ENCODE measurements around the gene GMDS. TPM values are rescaled to one million over a fixed set of nuclear protein-coding genes. Genes with fewer than 3 reads are reported as not detected.

Gene GMDS
- total RNA-seq, 1 donor from 2014 or later: 35.7 TPM

DNA sequence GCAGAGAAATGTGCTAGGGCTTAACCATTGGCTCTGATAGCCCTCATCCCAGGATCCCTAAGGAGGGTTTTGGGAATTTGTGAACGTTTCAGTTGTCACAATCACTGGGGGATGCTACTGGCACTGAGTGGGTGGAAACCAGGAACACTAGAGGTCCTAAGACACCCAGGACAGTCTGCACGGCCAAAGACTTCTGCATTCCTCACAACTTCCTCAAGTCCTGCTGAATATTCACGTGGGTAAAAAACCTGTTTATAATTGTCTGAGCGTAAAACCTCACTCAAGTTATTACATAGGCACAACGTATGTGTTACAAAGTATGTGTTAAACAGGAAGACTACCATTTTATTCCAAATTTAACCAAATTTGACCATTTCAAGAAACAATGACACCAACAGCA, 52.4 kb downstream of the GMDS start:
- no peak overlapping the region for H3K4me3 Mint-ChIP-seq (ENCODE audit: low read depth)
- no peaks in the 10 kb centered on the region for H3K9me3 Mint-ChIP-seq
- peaks cover 2% of the 10 kb centered on the region for H3K36me3 Mint-ChIP-seq (ENCODE audit: low read depth)
- H3K27me3 Mint-ChIP-seq (ENCODE audit: low read depth): peaks cover 12% of the 10 kb centered on the region
- H3K27ac Mint-ChIP-seq: no peak overlapping the region
- no peaks in the 10 kb centered on the region for H3K4me1 Mint-ChIP-seq (ENCODE audit: low read depth)
- DNase-seq (ENCODE audit: low spot score): no peak
- intact Hi-C loops (cut with micrococcal nuclease): loop anchor here (10.0 kb wide), 1 partner anchor 252 kb away; no protein-coding TSS in a partner anchor

GRCh38 chr6:2191390-2191740, 54.0 kb downstream of the GMDS start:
- Mint-ChIP-seq H3K4me1 (ENCODE audit: low read depth) (peaks cover 11% of the 10 kb centered on the region), H3K4me3 (ENCODE audit: low read depth) (no peak overlapping the region), H3K27me3 (ENCODE audit: low read depth) (peaks cover 12% of the 10 kb centered on the region), H3K9me3 (no peaks in the 10 kb centered on the region), H3K27ac (no peak overlapping the region), H3K36me3 (ENCODE audit: low read depth) (peaks cover 2% of the 10 kb centered on the region)
- no peak for DNase-seq (ENCODE audit: low spot score)
- intact Hi-C loops (cut with micrococcal nuclease): loop anchor here (10.0 kb wide), 1 partner anchor 253 kb away; no protein-coding TSS in a partner anchor

GRCh38 chr6:2190661-2191389, 54.6 kb downstream of the GMDS start:
- intact Hi-C loops (cut with micrococcal nuclease): loop anchor here (10.0 kb wide), 1 partner anchor 254 kb away; no protein-coding TSS in a partner anchor
- no peak overlapping the region for H3K4me3 Mint-ChIP-seq (ENCODE audit: low read depth)
- peaks cover 13% of the 10 kb centered on the region for H3K4me1 Mint-ChIP-seq (ENCODE audit: low read depth)
- no peaks in the 10 kb centered on the region for H3K9me3 Mint-ChIP-seq
- no peak overlapping the region for H3K27ac Mint-ChIP-seq
- peaks cover 12% of the 10 kb centered on the region for H3K27me3 Mint-ChIP-seq (ENCODE audit: low read depth)
- no peak for DNase-seq (ENCODE audit: low spot score)
- peaks cover 2% of the 10 kb centered on the region for H3K36me3 Mint-ChIP-seq (ENCODE audit: low read depth)

DNA sequence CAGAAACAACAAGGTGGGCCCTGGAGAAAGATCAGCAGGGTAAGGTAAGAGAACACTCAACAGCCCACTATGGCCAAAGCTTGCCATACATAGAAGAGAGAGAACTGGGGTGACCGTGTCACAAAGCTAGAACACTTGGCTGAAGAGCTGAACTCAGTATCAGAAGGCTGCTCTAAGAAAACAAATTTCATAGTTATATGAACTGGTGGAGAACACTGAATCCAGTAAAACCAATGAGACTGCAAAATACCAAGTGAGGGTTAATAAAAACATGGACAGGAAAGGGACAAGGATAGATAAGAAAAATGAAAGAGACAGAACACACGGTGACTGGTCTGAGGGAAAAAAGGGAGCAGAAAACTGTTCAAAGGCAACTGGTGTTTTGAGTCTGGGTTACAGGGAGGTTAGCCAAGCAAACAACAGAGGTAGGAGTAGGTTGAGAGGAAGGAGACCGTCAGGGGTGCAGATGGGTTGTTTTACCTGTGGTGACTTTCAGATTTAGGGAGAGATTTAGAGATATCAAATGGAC, 56.5 kb downstream of the GMDS start:
- no peaks in the 10 kb centered on the region for H3K9me3 Mint-ChIP-seq
- no peak overlapping the region for H3K27ac Mint-ChIP-seq
- intact Hi-C loops (cut with micrococcal nuclease): loop anchor here (1.0 kb wide), 1 partner anchor 76 kb away; no protein-coding TSS in a partner anchor
- H3K4me3 Mint-ChIP-seq (ENCODE audit: low read depth): no peak overlapping the region
- DNase-seq (ENCODE audit: low spot score): no peak
- peaks cover 24% of the 10 kb centered on the region for H3K27me3 Mint-ChIP-seq (ENCODE audit: low read depth)
- peaks cover 2% of the 10 kb centered on the region for H3K36me3 Mint-ChIP-seq (ENCODE audit: low read depth)
- H3K4me1 Mint-ChIP-seq (ENCODE audit: low read depth): peaks cover 17% of the 10 kb centered on the region

DNA sequence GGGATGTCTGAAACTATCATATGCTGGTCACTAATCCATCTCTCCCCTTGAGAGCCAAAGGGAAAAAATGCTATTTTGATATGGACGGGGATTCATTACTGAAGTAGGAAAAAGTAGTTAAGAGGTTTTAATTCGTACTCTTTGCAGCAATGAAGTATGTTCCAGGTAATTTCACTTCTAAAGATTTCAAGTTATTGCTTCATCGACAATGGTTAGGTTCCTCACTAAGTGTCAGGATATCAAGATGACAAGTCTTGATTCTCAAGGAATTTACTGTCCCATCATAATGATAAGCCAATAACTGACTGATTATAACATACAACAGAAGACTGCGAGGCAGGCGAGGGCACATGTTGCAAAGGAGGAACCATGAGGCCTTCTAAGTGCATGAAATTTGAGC, 57.0 kb downstream of the GMDS start:
- Mint-ChIP-seq H3K4me3 (ENCODE audit: low read depth) (no peak overlapping the region), H3K27me3 (ENCODE audit: low read depth) (peaks cover 24% of the 10 kb centered on the region), H3K36me3 (ENCODE audit: low read depth) (peaks cover 2% of the 10 kb centered on the region), H3K9me3 (no peaks in the 10 kb centered on the region), H3K4me1 (ENCODE audit: low read depth) (peaks cover 17% of the 10 kb centered on the region), H3K27ac (no peak overlapping the region)
- DNase-seq (ENCODE audit: low spot score): no peak
- intact Hi-C loops (cut with micrococcal nuclease): no loop called here

DNA sequence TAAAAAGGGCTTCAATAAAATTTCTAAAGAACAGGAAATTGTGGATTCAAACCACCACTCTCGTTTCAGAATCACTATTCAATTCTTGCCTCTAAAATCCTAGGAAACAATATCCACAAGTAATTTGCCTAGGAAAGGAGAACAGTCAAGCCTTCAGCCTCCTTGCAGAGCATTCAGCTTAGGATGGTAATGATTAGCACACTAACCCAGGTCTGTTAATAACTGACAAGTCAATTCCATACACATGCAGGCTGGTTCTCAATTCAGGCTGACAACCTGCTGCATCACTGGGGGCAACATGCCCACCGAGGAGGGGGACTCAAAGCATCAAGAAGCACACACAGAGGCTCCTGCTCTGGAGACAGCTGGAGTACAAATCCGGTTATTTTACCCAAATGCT, 57.6 kb downstream of the GMDS start:
- Mint-ChIP-seq H3K9me3 (no peaks in the 10 kb centered on the region), H3K27ac (no peak overlapping the region), H3K27me3 (ENCODE audit: low read depth) (peaks cover 24% of the 10 kb centered on the region), H3K4me3 (ENCODE audit: low read depth) (no peak overlapping the region), H3K4me1 (ENCODE audit: low read depth) (peaks cover 17% of the 10 kb centered on the region), H3K36me3 (ENCODE audit: low read depth) (peaks cover 2% of the 10 kb centered on the region)
- DNase-seq (ENCODE audit: low spot score): no peak
- intact Hi-C loops (cut with micrococcal nuclease): loop anchor here (2.0 kb wide), 1 partner anchor 77 kb away; no protein-coding TSS in a partner anchor

DNA sequence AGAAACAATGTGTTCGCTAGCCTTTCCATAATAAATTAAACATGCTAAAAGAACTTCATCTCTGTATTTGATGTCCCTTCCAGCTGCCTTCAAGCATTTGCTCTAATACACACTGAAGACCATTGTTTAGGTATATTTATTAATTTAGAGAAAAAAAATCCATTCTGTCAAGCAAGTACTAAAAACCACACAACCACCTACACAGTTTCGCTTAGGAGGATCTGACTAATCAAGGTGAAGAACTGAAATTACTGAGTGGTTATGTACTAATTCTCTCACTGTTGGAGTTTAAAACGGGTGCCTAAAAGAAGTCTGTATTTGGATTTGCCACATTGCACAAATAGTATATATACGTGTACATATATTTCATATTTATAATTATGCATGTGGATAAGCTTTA, 58.9 kb downstream of the GMDS start:
- no peak overlapping the region for H3K27ac Mint-ChIP-seq
- H3K9me3 Mint-ChIP-seq: no peaks in the 10 kb centered on the region
- peaks cover 26% of the 10 kb centered on the region for H3K27me3 Mint-ChIP-seq (ENCODE audit: low read depth)
- intact Hi-C loops (cut with micrococcal nuclease): loop anchor here (2.0 kb wide), 1 partner anchor 76 kb away; no protein-coding TSS in a partner anchor
- H3K36me3 Mint-ChIP-seq (ENCODE audit: low read depth): no peaks in the 10 kb centered on the region
- H3K4me3 Mint-ChIP-seq (ENCODE audit: low read depth): no peak overlapping the region
- peaks cover 22% of the 10 kb centered on the region for H3K4me1 Mint-ChIP-seq (ENCODE audit: low read depth)
- DNase-seq (ENCODE audit: low spot score): no peak

DNA sequence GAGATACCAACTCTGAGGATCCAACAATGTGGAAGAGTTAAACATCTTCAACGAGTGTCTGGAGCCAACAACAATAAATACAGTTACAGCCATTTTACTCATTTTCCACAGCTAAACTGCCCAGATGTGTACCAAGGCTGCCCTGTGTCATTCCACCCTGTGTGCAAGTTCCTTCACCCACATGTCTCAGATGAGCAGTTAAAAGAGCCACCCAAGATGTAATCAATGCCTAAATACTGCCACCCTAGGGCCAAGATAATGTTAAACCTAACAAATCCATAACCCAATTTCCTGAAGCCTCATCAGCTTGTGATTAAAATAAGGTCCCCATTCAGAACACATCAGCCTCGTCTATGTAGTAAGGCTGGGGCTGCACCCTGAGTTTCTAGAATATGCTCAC, 59.9 kb downstream of the GMDS start:
- Mint-ChIP-seq H3K27ac (no peak overlapping the region), H3K4me3 (ENCODE audit: low read depth) (no peak overlapping the region), H3K9me3 (no peaks in the 10 kb centered on the region), H3K4me1 (ENCODE audit: low read depth) (peaks cover 22% of the 10 kb centered on the region), H3K36me3 (ENCODE audit: low read depth) (no peaks in the 10 kb centered on the region), H3K27me3 (ENCODE audit: low read depth) (peaks cover 26% of the 10 kb centered on the region)
- intact Hi-C loops (cut with micrococcal nuclease): no loop called here
- DNase-seq (ENCODE audit: low spot score): no peak

GRCh38 chr6:2184700-2185455, 60.5 kb downstream of the GMDS start:
- H3K9me3 Mint-ChIP-seq: no peaks in the 10 kb centered on the region
- H3K36me3 Mint-ChIP-seq (ENCODE audit: low read depth): no peaks in the 10 kb centered on the region
- DNase-seq (ENCODE audit: low spot score): no peak
- intact Hi-C loops (cut with micrococcal nuclease): no loop called here
- H3K27me3 Mint-ChIP-seq (ENCODE audit: low read depth): peaks cover 26% of the 10 kb centered on the region
- H3K27ac Mint-ChIP-seq: no peak overlapping the region
- H3K4me1 Mint-ChIP-seq (ENCODE audit: low read depth): peaks cover 22% of the 10 kb centered on the region
- no peak overlapping the region for H3K4me3 Mint-ChIP-seq (ENCODE audit: low read depth)

- Mint-ChIP-seq H3K4me3 (ENCODE audit: low read depth) (no peak overlapping the region), H3K36me3 (ENCODE audit: low read depth) (no peaks in the 10 kb centered on the region), H3K27me3 (ENCODE audit: low read depth) (peaks cover 22% of the 10 kb centered on the region), H3K27ac (no peak overlapping the region), H3K4me1 (ENCODE audit: low read depth) (peaks cover 22% of the 10 kb centered on the region), H3K9me3 (no peaks in the 10 kb centered on the region)
- intact Hi-C loops (cut with micrococcal nuclease): no loop called here
- no peak for DNase-seq (ENCODE audit: low spot score)
Observed at GRCh38 chr6:2183752-2184151, 61.7 kb downstream of the GMDS start.

DNA sequence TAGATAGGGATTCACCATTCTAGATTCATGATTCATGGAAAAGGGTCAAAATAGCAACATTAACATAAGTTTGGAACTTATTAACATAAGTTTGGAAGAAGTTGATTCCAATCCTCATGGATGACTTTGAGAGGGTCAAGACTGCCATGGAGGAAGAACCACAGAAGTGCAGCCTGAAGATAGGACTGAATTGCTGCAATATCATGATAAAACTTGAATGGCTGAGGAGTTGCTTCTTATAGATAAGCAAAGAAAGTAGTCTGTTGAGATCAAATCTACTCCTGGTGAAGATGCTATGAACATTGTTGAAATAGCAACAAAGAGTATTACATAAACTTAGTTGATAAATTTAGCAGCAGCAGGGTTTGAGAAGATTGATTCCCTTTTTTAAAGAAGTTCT, 62.2 kb downstream of the GMDS start:
- Mint-ChIP-seq H3K36me3 (ENCODE audit: low read depth) (peaks cover 2% of the 10 kb centered on the region), H3K9me3 (peaks cover 3% of the 10 kb centered on the region), H3K27ac (no peak overlapping the region), H3K4me1 (ENCODE audit: low read depth) (peaks cover 22% of the 10 kb centered on the region), H3K27me3 (ENCODE audit: low read depth) (peaks cover 19% of the 10 kb centered on the region), H3K4me3 (ENCODE audit: low read depth) (no peak overlapping the region)
- no peak for DNase-seq (ENCODE audit: low spot score)
- intact Hi-C loops (cut with micrococcal nuclease): no loop called here

DNA sequence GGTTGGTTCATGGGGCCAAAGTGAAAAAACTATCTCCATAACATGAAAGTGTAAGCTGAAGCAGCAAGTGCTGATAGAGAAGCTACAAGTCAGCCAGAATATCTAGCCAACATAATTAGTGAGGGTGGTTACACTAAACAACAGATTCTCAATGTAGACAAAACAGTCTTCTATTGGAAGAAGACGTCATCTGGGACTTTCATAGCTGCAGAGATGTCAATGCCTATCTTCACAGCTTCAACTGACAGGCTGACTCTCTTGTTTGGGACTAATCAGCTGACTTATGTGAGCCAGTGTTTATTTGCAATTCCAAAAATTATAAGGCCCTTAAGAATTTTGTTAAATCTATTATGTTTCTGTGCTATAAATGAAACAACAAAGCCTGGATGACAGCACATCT, 63.2 kb downstream of the GMDS start:
- intact Hi-C loops (cut with micrococcal nuclease): no loop called here
- Mint-ChIP-seq H3K4me3 (ENCODE audit: low read depth) (no peak overlapping the region), H3K27me3 (ENCODE audit: low read depth) (peaks cover 17% of the 10 kb centered on the region), H3K27ac (no peak overlapping the region), H3K4me1 (ENCODE audit: low read depth) (peaks cover 18% of the 10 kb centered on the region), H3K9me3 (peaks cover 13% of the 10 kb centered on the region), H3K36me3 (ENCODE audit: low read depth) (peaks cover 5% of the 10 kb centered on the region)
- no peak for DNase-seq (ENCODE audit: low spot score)

GRCh38 chr6:2181567-2181966, 63.8 kb downstream of the GMDS start:
- Mint-ChIP-seq H3K4me3 (ENCODE audit: low read depth) (no peak overlapping the region), H3K4me1 (ENCODE audit: low read depth) (peaks cover 13% of the 10 kb centered on the region), H3K36me3 (ENCODE audit: low read depth) (peaks cover 5% of the 10 kb centered on the region), H3K27me3 (ENCODE audit: low read depth) (peaks cover 19% of the 10 kb centered on the region), H3K27ac (no peak overlapping the region), H3K9me3 (peaks cover 13% of the 10 kb centered on the region)
- intact Hi-C loops (cut with micrococcal nuclease): no loop called here
- no peak for DNase-seq (ENCODE audit: low spot score)

All from activated T-helper 2 cell treated with anti-CD3 and anti-CD28 coated beads, Interferon-gamma antibody, Interleukin-2, Interleukin-4, amounts not matched to agents 10 μg/mL and 5 μg/mL and 100 μg/mL, durations not matched to agents 14 hours and 24 hours and 36 hours (primary cell).